Central memory CD8-positive, alpha-beta T cell (primary cell): ENCODE data around the gene CA5B.
A peak's percentile ranks its signal among the peaks of the same experiment; 100 is the strongest.

ENCODE experiments used
- ATAC-seq: fragments of 150-1000 bp; cut with Tn5 transposase; replicated peaks from 2 replicates; pipeline ENCODE4 v1.10.0; 2022; ENCODE audit warnings: mild to moderate bottlenecking, moderate FRiP score, moderate number of reproducible peaks; ENCODE audit not compliant: poor library complexity, severe bottlenecking; ENCODE audit errors: extremely low read depth
- DNase-seq, 2 donors: peaks; one replicate each; pipeline ENCODE4 v3.0.0; 2021; ENCODE audit warnings: low spot score in 2 of 2
- H3K27ac Mint-ChIP-seq: one replicate; pipeline ENCODE4 v1.8.0; 2022; ENCODE audit warnings: low read depth, mild to moderate bottlenecking, moderate library complexity, mixed read lengths
- H3K27me3 Mint-ChIP-seq: one replicate; pipeline ENCODE4 v1.8.0; 2022; ENCODE audit warnings: mixed read lengths
- H3K36me3 Mint-ChIP-seq: one replicate; pipeline ENCODE4 v1.8.0; 2022; ENCODE audit warnings: mild to moderate bottlenecking, moderate library complexity, mixed read lengths; ENCODE audit not compliant: insufficient read depth
- H3K4me1 Mint-ChIP-seq: one replicate; pipeline ENCODE4 v1.8.0; 2022; ENCODE audit warnings: mixed read lengths
- H3K4me3 Mint-ChIP-seq: one replicate; pipeline ENCODE4 v1.8.0; 2022; ENCODE audit warnings: mild to moderate bottlenecking, moderate library complexity, mixed read lengths
- H3K9me3 Mint-ChIP-seq: one replicate; pipeline ENCODE4 v1.8.0; 2022; ENCODE audit warnings: mixed read lengths

Gene CA5B

GRCh38 chrX:15797707-15798106 lies 59.6 kb downstream of the CA5B start:
- Mint-ChIP-seq H3K27ac (no peak overlapping the region), H3K36me3 (peaks cover 53% of the 10 kb centered on the region), H3K27me3 (no peaks in the 10 kb centered on the region), H3K4me1 (peaks cover 32% of the 10 kb centered on the region), H3K4me3 (no peak overlapping the region), H3K9me3 (no peaks in the 10 kb centered on the region)
- DNase-seq (no peak), ATAC-seq (no peak)

DNA sequence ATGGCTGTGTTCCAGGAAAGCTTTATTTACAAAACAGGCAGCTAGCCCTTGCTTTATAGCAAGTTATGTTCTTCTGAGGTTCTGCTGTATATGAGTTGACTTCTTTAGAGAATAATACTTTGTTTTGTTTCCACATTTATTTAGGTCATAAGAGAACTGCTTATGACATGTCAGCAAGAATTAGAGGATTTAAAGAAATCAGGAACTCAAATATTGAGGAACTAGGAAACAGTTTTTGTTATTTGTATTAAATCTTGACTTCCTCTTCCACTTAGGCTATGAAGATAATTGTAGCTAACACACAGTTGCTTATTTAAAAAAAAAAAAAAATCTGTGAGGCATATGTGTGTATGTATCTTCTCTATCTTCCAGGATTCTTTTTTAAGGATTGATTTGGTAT lies 66.5 kb downstream of the CA5B start:
- Mint-ChIP-seq H3K27me3 (no peaks in the 10 kb centered on the region), H3K27ac (no peak overlapping the region), H3K4me3 (no peak overlapping the region), H3K9me3 (no peaks in the 10 kb centered on the region), H3K36me3 (peaks cover 62% of the 10 kb centered on the region), H3K4me1 (no peaks in the 10 kb centered on the region)
- DNase-seq, result no peak
- no peak for ATAC-seq

DNA sequence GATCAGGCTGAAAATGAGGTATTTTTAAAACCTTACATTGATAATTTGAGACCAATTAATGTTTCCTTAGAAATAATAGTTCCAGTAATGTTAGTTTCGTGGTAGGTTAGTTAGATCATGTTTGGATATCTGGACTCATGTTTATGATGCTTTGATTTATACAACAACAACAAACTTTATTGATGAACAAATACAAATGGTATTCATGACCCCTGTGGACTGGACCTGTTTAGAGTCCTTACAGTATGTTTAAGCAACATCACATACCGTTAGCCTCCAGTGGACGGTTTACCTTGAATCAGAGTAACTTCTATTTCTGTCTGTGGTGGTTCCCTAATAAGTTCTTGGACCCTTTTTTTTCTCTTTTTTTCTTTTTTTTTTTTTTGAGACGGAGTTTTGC lies 70.2 kb downstream of the CA5B start:
- DNase-seq, result no peak
- no peak for ATAC-seq
- Mint-ChIP-seq H3K4me3 (no peak overlapping the region), H3K9me3 (no peaks in the 10 kb centered on the region), H3K36me3 (peaks cover 67% of the 10 kb centered on the region), H3K27ac (no peak overlapping the region), H3K27me3 (no peaks in the 10 kb centered on the region), H3K4me1 (no peaks in the 10 kb centered on the region)

DNA sequence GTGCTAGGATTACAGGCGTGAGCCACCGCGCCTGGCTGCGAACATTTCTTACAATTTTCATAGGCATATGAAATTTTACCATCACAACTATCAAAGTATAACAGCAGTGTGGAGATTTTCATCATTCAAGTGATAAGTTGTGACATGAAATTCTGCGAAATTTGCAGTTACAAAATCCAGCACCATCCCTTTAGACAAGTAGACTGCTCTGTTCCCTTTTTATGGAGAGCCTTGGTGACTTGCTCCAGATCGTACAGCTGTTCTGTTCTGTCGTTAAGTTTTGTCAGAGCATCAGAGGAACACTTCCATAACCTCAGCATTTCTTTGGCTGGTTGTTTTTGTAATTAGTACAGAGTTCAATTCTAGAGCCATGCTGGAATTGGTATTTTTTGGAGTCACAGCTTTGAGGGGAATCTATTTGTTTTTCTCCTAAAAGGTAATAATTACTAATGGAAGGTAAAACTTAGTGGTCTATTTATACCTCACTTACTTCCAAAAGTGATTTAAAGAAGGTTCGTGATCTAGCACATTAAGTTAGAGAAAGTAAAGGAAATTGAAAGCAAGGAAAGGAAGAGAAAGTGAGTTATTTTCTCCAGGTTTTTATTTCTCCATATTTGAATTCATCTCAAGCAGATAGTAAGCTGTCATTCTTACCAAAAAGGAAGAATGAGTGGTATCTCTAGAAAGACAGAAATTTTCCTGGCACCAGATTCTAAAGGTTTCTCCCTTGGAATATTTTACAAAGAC lies 74.3 kb downstream of the CA5B start:
- Mint-ChIP-seq H3K27ac (peak overlapping the region; percentile 35), H3K4me1 (peaks cover 23% of the 10 kb centered on the region), H3K27me3 (no peaks in the 10 kb centered on the region), H3K9me3 (no peaks in the 10 kb centered on the region), H3K4me3 (no peak overlapping the region), H3K36me3 (peaks cover 39% of the 10 kb centered on the region)
- ATAC-seq, result no peak
- no peak for DNase-seq

- no peaks in the 10 kb centered on the region for H3K27me3 Mint-ChIP-seq
- H3K36me3 Mint-ChIP-seq, result peaks cover 35% of the 10 kb centered on the region
- ATAC-seq (no peak), DNase-seq (no peak)
- H3K4me1 Mint-ChIP-seq, result peaks cover 30% of the 10 kb centered on the region
- H3K27ac Mint-ChIP-seq, result no peak overlapping the region
- H3K4me3 Mint-ChIP-seq, result no peak overlapping the region
- H3K9me3 Mint-ChIP-seq, result no peaks in the 10 kb centered on the region
These were observed 75.3 kb downstream of the CA5B start for GRCh38 chrX:15813416-15813815.

- DNase-seq (no peak), ATAC-seq (no peak)
- no peak overlapping the region for H3K27ac Mint-ChIP-seq
- H3K36me3 Mint-ChIP-seq, result peaks cover 30% of the 10 kb centered on the region
- no peak overlapping the region for H3K4me3 Mint-ChIP-seq
- H3K27me3 Mint-ChIP-seq, result no peaks in the 10 kb centered on the region
- peaks cover 30% of the 10 kb centered on the region for H3K4me1 Mint-ChIP-seq
- no peaks in the 10 kb centered on the region for H3K9me3 Mint-ChIP-seq
These were observed 76.8 kb downstream of the CA5B start for GRCh38 chrX:15814771-15815365.

- Mint-ChIP-seq H3K9me3 (no peaks in the 10 kb centered on the region), H3K4me1 (peaks cover 30% of the 10 kb centered on the region), H3K27me3 (no peaks in the 10 kb centered on the region), H3K4me3 (no peak overlapping the region), H3K36me3 (peaks cover 26% of the 10 kb centered on the region), H3K27ac (no peak overlapping the region)
- DNase-seq (no peak), ATAC-seq (peak; percentile 27)
These were observed 77.8 kb downstream of the CA5B start for GRCh38 chrX:15815779-15816437.

- no peak overlapping the region for H3K4me3 Mint-ChIP-seq
- H3K9me3 Mint-ChIP-seq, result no peaks in the 10 kb centered on the region
- peaks cover 30% of the 10 kb centered on the region for H3K36me3 Mint-ChIP-seq
- H3K27ac Mint-ChIP-seq, result no peak overlapping the region
- no peaks in the 10 kb centered on the region for H3K27me3 Mint-ChIP-seq
- no peak for ATAC-seq
- no peak for DNase-seq
- peaks cover 30% of the 10 kb centered on the region for H3K4me1 Mint-ChIP-seq
These were observed 78.4 kb downstream of the CA5B start for GRCh38 chrX:15816438-15816809.

DNA sequence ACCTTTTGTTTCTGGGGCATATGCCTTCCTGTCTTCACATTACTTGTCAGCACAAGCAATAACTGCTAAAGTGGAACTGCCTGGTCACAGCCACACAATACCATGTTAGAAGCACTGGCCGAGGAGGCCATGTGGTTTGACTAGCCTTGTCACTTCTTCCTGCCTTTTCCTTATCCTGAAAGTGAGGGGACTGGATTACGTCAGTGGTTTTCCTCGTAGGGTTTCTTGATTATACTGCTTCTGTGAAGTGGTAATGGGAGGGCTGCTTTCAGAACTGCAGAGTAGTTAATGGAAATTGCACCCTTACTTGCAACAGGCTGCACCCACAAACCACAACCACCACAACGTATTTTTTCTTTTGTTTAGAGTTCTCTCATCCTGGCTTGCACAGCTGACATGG lies 78.8 kb downstream of the CA5B start:
- no peaks in the 10 kb centered on the region for H3K27me3 Mint-ChIP-seq
- peaks cover 31% of the 10 kb centered on the region for H3K36me3 Mint-ChIP-seq
- peak overlapping the region; percentile 43 for H3K4me3 Mint-ChIP-seq
- DNase-seq (peak in 1 of 2 donors; percentile 11), ATAC-seq (peak; percentile 79)
- H3K9me3 Mint-ChIP-seq, result no peaks in the 10 kb centered on the region
- H3K4me1 Mint-ChIP-seq, result peaks cover 30% of the 10 kb centered on the region
- H3K27ac Mint-ChIP-seq, result no peak overlapping the region

DNA sequence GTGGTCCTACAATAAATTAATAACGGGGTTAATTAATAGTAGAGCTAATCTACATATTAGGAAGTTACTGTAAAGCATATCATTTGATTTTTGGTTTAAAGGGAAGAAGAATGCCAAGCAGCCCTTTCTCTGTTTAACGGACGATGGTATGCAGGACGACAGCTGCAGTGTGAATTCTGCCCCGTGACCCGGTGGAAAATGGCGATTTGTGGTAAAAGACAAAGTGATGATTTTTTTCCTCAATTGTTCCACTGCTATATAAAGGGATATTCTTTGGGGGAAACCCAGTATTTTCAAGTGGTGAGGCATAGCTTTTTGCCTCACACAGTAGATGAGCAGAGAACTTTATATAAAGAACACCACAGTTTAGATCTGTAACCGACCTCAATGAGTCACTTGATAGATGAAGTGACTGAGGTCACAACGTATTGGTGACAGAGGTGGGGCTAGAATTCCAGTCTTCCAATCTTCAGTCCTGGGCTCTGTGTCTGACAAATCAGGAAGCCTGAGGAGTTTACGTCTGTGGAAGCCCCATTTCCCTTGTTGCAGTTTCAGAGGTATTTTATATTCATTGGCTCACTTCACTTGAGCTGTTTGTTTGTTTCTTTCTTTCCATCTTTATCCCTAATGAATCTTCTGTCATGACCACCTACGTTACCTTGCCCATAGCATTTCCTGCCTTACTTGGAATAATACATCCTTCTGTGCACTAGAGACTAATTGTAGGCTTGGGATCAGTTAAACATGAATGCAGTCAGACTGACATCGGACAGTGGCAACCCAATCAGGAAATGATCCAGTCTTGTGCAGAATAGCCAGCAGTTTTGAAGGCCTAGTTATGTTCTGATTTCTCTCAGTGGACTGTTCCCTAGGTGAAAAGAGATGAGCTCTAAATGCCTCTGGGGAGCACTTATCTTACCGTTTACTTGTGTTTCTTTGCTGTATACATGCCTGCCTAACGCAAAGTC lies 82.3 kb downstream of the CA5B start:
- no peak for DNase-seq
- Mint-ChIP-seq H3K36me3 (peaks cover 40% of the 10 kb centered on the region), H3K27me3 (no peaks in the 10 kb centered on the region)

DNA sequence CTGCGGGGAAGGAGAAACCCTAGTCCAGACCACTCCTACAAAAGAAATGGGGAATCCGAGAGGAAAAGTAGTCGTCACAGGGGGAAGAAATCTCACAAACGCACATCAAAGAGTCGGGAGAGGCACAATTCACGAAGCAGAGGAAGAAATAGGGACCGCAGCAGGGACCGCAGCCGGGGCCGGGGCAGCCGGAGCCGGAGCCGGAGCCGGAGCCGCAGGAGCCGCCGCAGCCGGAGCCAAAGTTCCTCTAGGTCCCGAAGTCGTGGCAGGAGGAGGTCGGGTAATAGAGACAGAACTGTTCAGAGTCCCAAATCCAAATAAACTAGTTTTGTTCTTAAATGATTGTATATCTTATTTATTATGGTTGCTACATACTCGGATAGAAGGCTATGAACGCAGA lies 84.9 kb downstream of the CA5B start:
- peaks cover 41% of the 10 kb centered on the region for H3K36me3 Mint-ChIP-seq
- H3K27ac Mint-ChIP-seq, result no peak overlapping the region
- no peak for DNase-seq
- no peak overlapping the region for H3K4me3 Mint-ChIP-seq
- no peak for ATAC-seq
- no peaks in the 10 kb centered on the region for H3K27me3 Mint-ChIP-seq
- no peaks in the 10 kb centered on the region for H3K9me3 Mint-ChIP-seq
- H3K4me1 Mint-ChIP-seq, result peaks cover 3% of the 10 kb centered on the region

More for the DNA sequence above, 82.3 kb downstream of the CA5B start:
- H3K4me1 Mint-ChIP-seq, result peaks cover 23% of the 10 kb centered on the region
- H3K9me3 Mint-ChIP-seq, result no peaks in the 10 kb centered on the region
- no peak overlapping the region for H3K4me3 Mint-ChIP-seq
- no peak overlapping the region for H3K27ac Mint-ChIP-seq
- ATAC-seq, result no peak

DNA sequence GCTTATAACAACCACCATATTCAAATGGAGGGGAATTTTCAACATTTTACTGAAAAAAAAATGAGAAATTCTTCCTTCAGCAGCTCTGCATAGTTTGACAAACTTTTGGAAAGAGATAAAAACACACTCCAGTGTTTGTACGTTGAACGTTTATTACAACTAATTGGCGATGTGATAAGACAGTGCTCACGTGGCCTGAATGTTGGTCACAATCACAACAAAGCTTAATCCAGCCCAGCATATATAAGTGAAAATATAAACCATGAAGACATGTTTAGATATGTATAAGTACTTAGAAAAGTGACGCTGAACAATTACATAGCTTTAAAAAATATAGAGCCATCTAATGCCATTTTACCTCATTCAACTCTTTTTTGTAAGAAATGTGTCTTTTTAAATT lies 87.9 kb downstream of the CA5B start:
- Mint-ChIP-seq H3K36me3 (peaks cover 32% of the 10 kb centered on the region), H3K9me3 (no peaks in the 10 kb centered on the region), H3K27ac (no peak overlapping the region), H3K27me3 (no peaks in the 10 kb centered on the region), H3K4me1 (no peaks in the 10 kb centered on the region), H3K4me3 (no peak overlapping the region)
- DNase-seq (no peak), ATAC-seq (no peak)
